Measurements from ENCODE around the gene NOBOX. TPM values are rescaled to one million over a fixed set of nuclear protein-coding genes. Genes with fewer than 3 reads are reported as not detected.

Gene NOBOX
- total and polyA plus RNA-seq, 10 of the 15 experiments (the other 5 are each of a cell fraction or from before 2014, with no cell fraction given): not detected

- ATAC-seq (peak; percentile 92), DNase-seq (ENCODE audit: low read depth, low spot score) (no peak), FAIRE-seq (no peak)
- Histone ChIP-seq H3K27ac (ENCODE audit: control insufficient read depth, insufficient read depth) (no peak overlapping the region), H4K20me1 (ENCODE audit: control insufficient read depth, insufficient read depth) (no peaks in the 10 kb centered on the region), H3K4me2 (ENCODE audit: control insufficient read depth, insufficient read depth) (peak overlapping the region; percentile 31), H3K27me3 (replicated peaks in 1 of 2; ENCODE audit: control insufficient read depth in 2 of 2, insufficient read depth in 2 of 2, low read length in 1 of 2) (no peaks in the 10 kb centered on the region), H3K4me1 (ENCODE audit: control insufficient read depth, insufficient read depth, low read length) (no peaks in the 10 kb centered on the region), H3K79me2 (ENCODE audit: control insufficient read depth, insufficient read depth, low read length) (no peaks in the 10 kb centered on the region), H3K9me3 (replicated peaks; ENCODE audit: control insufficient read depth, insufficient read depth, low read length) (no peaks in the 10 kb centered on the region), H2AFZ (ENCODE audit: control insufficient read depth, low read depth, low read length) (peak overlapping the region; percentile 66), H3K9ac (ENCODE audit: control insufficient read depth, insufficient read depth, low read length) (no peak overlapping the region), H3K36me3 (ENCODE audit: control insufficient read depth in 2 of 2, insufficient read depth in 2 of 2, low read length in 1 of 2) (no peaks in the 10 kb centered on the region), H3K4me3 (no peak overlapping the region)
- intact Hi-C loops (cut with micrococcal nuclease; ENCODE audit: unreplicated experiment): loop anchor here (5.0 kb wide), 2 partner anchors 45 to 215 kb away; no protein-coding TSS in a partner anchor
- ChIA-PET SMC1A (ENCODE audit: uncharacterized antibody, unreplicated experiment) (interaction anchor here (0.8 to 1.5 kb wide), 4 partner anchors 9 to 214 kb away, joined by 3 to 6 read pairs (median 4); no protein-coding TSS in a partner anchor), CTCF (interaction anchor here (0.7 to 3.3 kb wide), 11 partner anchors 8 to 1975 kb away, joined by 3 to 14 read pairs (median 5); no protein-coding TSS in a partner anchor), RAD21 (ENCODE audit: unreplicated experiment) (interaction anchor here (2.0 kb wide), 1 partner anchor 45 kb away, joined by 6 read pairs; no protein-coding TSS in a partner anchor), POLR2A (no interaction called here)
- WGBS (ENCODE audit: insufficient coverage, insufficient replicate concordance, low lambda C conversion rate, missing lambda C conversion rate): 0% methylated on average over 8 of the region's 8 CpGs
- in situ Hi-C loops (cut with MboI): loop anchor here (25.0 kb wide), 1 partner anchor 480 kb away; the partner anchor contains the start of gene TCAF1
- TF ChIP-seq RAD21 (IDR thresholded peaks at IDR 0.05; ENCODE audit: insufficient read depth, low read depth, low read length): peak; percentile 98
- TF ChIP-seq CTCF (IDR thresholded peaks at IDR 0.05 in 2 of 3, conservative IDR thresholded peaks at IDR 0.05 in 1 of 3; ENCODE audit: control insufficient read depth in 2 of 3, extremely low read depth in 1 of 3, insufficient read depth in 1 of 3, low read depth in 3 of 3, low read length in 3 of 3): peak; percentile 56 to 75 (median 71)
- TF ChIP-seq SMC3 (IDR thresholded peaks at IDR 0.05; ENCODE audit: borderline replicate concordance, low read length): peak; percentile 93
- TF ChIP-seq YBX1 (IDR thresholded peaks at IDR 0.05): no peak
- TF ChIP-seq BACH1 (IDR thresholded peaks at IDR 0.05; ENCODE audit: borderline replicate concordance): no peak
- no TSS peak for BruUV-seq (replicated peaks)
These were observed 11.7 kb downstream of the NOBOX start for GRCh38 chr7:144391823-144392255.

Measured in GM12878 (cell line).